H9 (cell line): ENCODE measurements around the gene GRIK4. TPM values are rescaled to one million over a fixed set of nuclear protein-coding genes. Genes with fewer than 3 reads are reported as not detected.

Experiments used
- DNase-seq: peaks from one replicate; pipeline ENCODE4 v3.0.0-alpha.2; 2017
- H2AFZ ChIP-seq: one replicate; pipeline ENCODE4 v1.6.1; 2013; ENCODE audit warnings: mild to moderate bottlenecking, low read length, control low read depth, moderate library complexity
- H2AK5ac ChIP-seq: 2 replicates; pipeline ENCODE4 v1.6.1; 2013; ENCODE audit warnings: low read length, control low read depth, mixed read lengths; ENCODE audit not compliant: insufficient read length
- H2BK120ac ChIP-seq: one replicate; pipeline ENCODE4 v1.6.1; 2013; ENCODE audit warnings: low read depth, mild to moderate bottlenecking, low read length, control low read depth, inconsistent platforms; ENCODE audit not compliant: poor library complexity, severe bottlenecking
- H2BK12ac ChIP-seq: 2 replicates; pipeline ENCODE4 v1.6.1; 2013; ENCODE audit warnings: low read length, control low read depth, mixed read lengths, low read depth; ENCODE audit not compliant: insufficient read length
- H2BK15ac ChIP-seq: 2 replicates; pipeline ENCODE4 v1.6.1; 2013; ENCODE audit warnings: low read depth, low read length, control low read depth
- H2BK20ac ChIP-seq: one replicate; pipeline ENCODE4 v1.6.1; 2013; ENCODE audit warnings: low read depth, mild to moderate bottlenecking, low read length, control low read depth, inconsistent platforms; ENCODE audit not compliant: poor library complexity, severe bottlenecking
- H2BK5ac ChIP-seq: 2 replicates; pipeline ENCODE4 v1.6.1; 2013; ENCODE audit warnings: low read length, control low read depth, mixed read lengths; ENCODE audit not compliant: insufficient read length
- H3K14ac ChIP-seq: 2 replicates; pipeline ENCODE4 v1.6.1; 2013; ENCODE audit warnings: low read length, control low read depth; ENCODE audit not compliant: insufficient read depth
- H3K18ac ChIP-seq: 2 replicates; pipeline ENCODE4 v1.6.1; 2013; ENCODE audit warnings: low read depth, mild to moderate bottlenecking, mixed read lengths, low read length, control low read depth; ENCODE audit not compliant: insufficient read length
- H3K23ac ChIP-seq: 2 replicates; pipeline ENCODE4 v1.6.1; 2013; ENCODE audit warnings: low read length, control low read depth, mixed read lengths, low read depth; ENCODE audit not compliant: insufficient read length
- H3K23me2 ChIP-seq: 2 replicates; pipeline ENCODE4 v1.6.1; 2013; ENCODE audit warnings: low read depth, mild to moderate bottlenecking, mixed read lengths, low read length, control low read depth; ENCODE audit not compliant: insufficient read length, poor library complexity, severe bottlenecking
- H3K27ac ChIP-seq: 2 replicates; pipeline ENCODE4 v1.5.1; 2013; ENCODE audit warnings: low read length, control low read depth, mixed read lengths, low read depth; ENCODE audit not compliant: insufficient read length
- H3K27me3 ChIP-seq: 2 replicates; pipeline ENCODE4 v1.6.1; 2013; ENCODE audit warnings: low read length, control low read depth, inconsistent platforms; ENCODE audit not compliant: insufficient read depth
- H3K4ac ChIP-seq: 2 replicates; pipeline ENCODE4 v1.6.1; 2013; ENCODE audit warnings: low read depth, mild to moderate bottlenecking, control low read depth, inconsistent platforms, low read length, moderate library complexity
- H3K4me1 ChIP-seq: 2 replicates; pipeline ENCODE4 v1.6.1; 2013; ENCODE audit warnings: low read length, control low read depth, inconsistent platforms; ENCODE audit not compliant: insufficient read depth
- H3K4me2 ChIP-seq: 2 replicates; pipeline ENCODE4 v1.6.1; 2013; ENCODE audit warnings: low read length, control low read depth, mixed read lengths; ENCODE audit not compliant: insufficient read length, insufficient read depth
- H3K56ac ChIP-seq: 2 replicates; pipeline ENCODE4 v1.6.1; 2013; ENCODE audit warnings: low read depth, mild to moderate bottlenecking, mixed read lengths, low read length, control low read depth; ENCODE audit not compliant: insufficient read length
- H3K79me1 ChIP-seq: 2 replicates; pipeline ENCODE4 v1.6.1; 2013; ENCODE audit warnings: low read depth, mild to moderate bottlenecking, moderate library complexity, low read length, control low read depth, inconsistent platforms; ENCODE audit not compliant: insufficient read depth, poor library complexity, severe bottlenecking
- H3K79me2 ChIP-seq: 2 replicates; pipeline ENCODE4 v1.6.1; 2013; ENCODE audit warnings: low read length, control low read depth, inconsistent platforms; ENCODE audit not compliant: insufficient read depth
- H3K9ac ChIP-seq: 2 replicates; pipeline ENCODE4 v1.6.1; 2013; ENCODE audit warnings: low read length, control low read depth, mixed read lengths; ENCODE audit not compliant: insufficient read length; ENCODE audit errors: extremely low read depth
- H3K9me3 ChIP-seq: one replicate; pipeline ENCODE4 v1.6.1; 2013; ENCODE audit warnings: low read depth, low read length, inconsistent platforms; ENCODE audit not compliant: control insufficient read depth
- H3T11ph ChIP-seq: one replicate; pipeline ENCODE4 v1.6.1; 2013; ENCODE audit warnings: mild to moderate bottlenecking, low read length, control low read depth, inconsistent platforms
- H4K20me1 ChIP-seq: one replicate; pipeline ENCODE4 v1.6.1; 2013; ENCODE audit not compliant: control insufficient read depth, insufficient read length, insufficient read depth
- H4K5ac ChIP-seq: 2 replicates; pipeline ENCODE4 v1.6.1; 2013; ENCODE audit warnings: low read depth, mild to moderate bottlenecking, mixed read lengths, low read length, control low read depth; ENCODE audit not compliant: insufficient read length
- H4K8ac ChIP-seq: replicated peaks from 2 replicates; pipeline ENCODE4 v1.6.1; 2013; ENCODE audit warnings: low read length, control low read depth, mixed read lengths, low read depth; ENCODE audit not compliant: insufficient read length
- H4K91ac ChIP-seq: 2 replicates; pipeline ENCODE4 v1.6.1; 2013; ENCODE audit warnings: low read depth, mild to moderate bottlenecking, moderate library complexity, mixed read lengths, low read length, control low read depth; ENCODE audit not compliant: insufficient read length
- H3K27ac Mint-ChIP-seq, 3 experiments: 2 replicates in 2 of 3; 3 replicates in 1 of 3; pipeline ENCODE4 v1.8.0; 2020 to 2021; ENCODE audit warnings: mixed read lengths in 3 of 3, mild to moderate bottlenecking in 1 of 3, moderate library complexity in 1 of 3
- H3K27me3 Mint-ChIP-seq: 2 replicates; pipeline ENCODE4 v1.8.0; 2021; ENCODE audit warnings: low read depth, mild to moderate bottlenecking, moderate library complexity, mixed read lengths
- H3K36me3 Mint-ChIP-seq, 3 experiments: 2 replicates in 2 of 3; 3 replicates in 1 of 3; pipeline ENCODE4 v1.8.0; 2020 to 2021; ENCODE audit warnings: low read depth in 3 of 3, mixed read lengths in 3 of 3; ENCODE audit not compliant: insufficient read depth in 1 of 3
- H3K4me1 Mint-ChIP-seq, 2 experiments: 2 replicates each; pipeline ENCODE4 v1.8.0; 2020; ENCODE audit warnings: mixed read lengths in 2 of 2
- H3K4me3 Mint-ChIP-seq, 2 experiments: 2 replicates in 1 of 2; 3 replicates in 1 of 2; pipeline ENCODE4 v1.8.0; 2020 to 2021; ENCODE audit warnings: mild to moderate bottlenecking in 2 of 2, mixed read lengths in 2 of 2, moderate library complexity in 1 of 2
- H3K9me3 Mint-ChIP-seq, 2 experiments: 2 replicates in 1 of 2; 3 replicates in 1 of 2; pipeline ENCODE4 v1.8.0; 2020; ENCODE audit warnings: mild to moderate bottlenecking in 2 of 2, mixed read lengths in 2 of 2, moderate library complexity in 1 of 2
- CTCF ChIP-seq: fragments of 200-600 bp; sonication (generic); conservative IDR thresholded peaks from 3 replicates; pipeline ENCODE4 v1.8.0; 2021; ENCODE audit warnings: antibody characterized with exemption, mild to moderate bottlenecking
- WGBS: extraction: QIAGEN DNeasy Blood & Tissue Kit; methylation state at CpG from one replicate; pipeline ENCODE4 v1.1.7; 2013; ENCODE audit warnings: missing lambda C conversion rate, low lambda C conversion rate, mixed read lengths; ENCODE audit not compliant: insufficient read length; ENCODE audit errors: extremely low coverage; 5-methylcytosine and 5-hydroxymethylcytosine counted together
- total RNA-seq: library from RNA; stranded (reverse); gene quantifications from 2 replicates; pipeline ENCODE4 v1.2.1, GENCODE V29; 2021

Gene GRIK4
- total RNA-seq, 1 experiment from 2014 or later: 2.3 TPM

GRCh38 chr11:120746836-120747609 is 235.5 kb downstream of the GRIK4 start:
- H2BK12ac ChIP-seq: no peak overlapping the region
- no peak overlapping the region for H4K91ac ChIP-seq
- no peaks in the 10 kb centered on the region for H3K23me2 ChIP-seq
- no peak overlapping the region for H3K4me2 ChIP-seq
- H3K27ac ChIP-seq: no peak overlapping the region
- H3K27me3 ChIP-seq: no peaks in the 10 kb centered on the region
- Mint-ChIP-seq H3K9me3 (no peaks in the 10 kb centered on the region), H3K27me3 (peaks cover 1% of the 10 kb centered on the region), H3K4me1 (peaks cover 32 to 44% of the 10 kb centered on the region in 2 experiments), H3K27ac (no peak overlapping the region), H3K4me3 (no peak overlapping the region), H3K36me3 (no peaks in the 10 kb centered on the region)
- H4K8ac ChIP-seq: no peak overlapping the region
- no peaks in the 10 kb centered on the region for H3K79me1 ChIP-seq
- no peak overlapping the region for H2BK120ac ChIP-seq
- H3K18ac ChIP-seq: no peak overlapping the region
- no peak for DNase-seq
- TF ChIP-seq CTCF: no peak
- H2BK15ac ChIP-seq: no peak overlapping the region
- H2BK5ac ChIP-seq: no peak overlapping the region
- H3T11ph ChIP-seq: no peak overlapping the region
- H4K20me1 ChIP-seq: no peaks in the 10 kb centered on the region
- no peak overlapping the region for H3K9ac ChIP-seq
- H3K14ac ChIP-seq: no peak overlapping the region
- no peak overlapping the region for H4K5ac ChIP-seq
- H3K4me1 ChIP-seq: 0 out of 2 replicates have a peak, but pooled peaks cover 2% of the 10 kb centered on the region
- H3K4ac ChIP-seq: no peak overlapping the region
- no peak overlapping the region for H2AFZ ChIP-seq
- no peak overlapping the region for H2BK20ac ChIP-seq
- H2AK5ac ChIP-seq: no peak overlapping the region
- H3K9me3 ChIP-seq: no peaks in the 10 kb centered on the region
- no CpG with 5 or more reads among the region's 12 CpGs for WGBS
- no peak overlapping the region for H3K56ac ChIP-seq
- H3K79me2 ChIP-seq: no peaks in the 10 kb centered on the region
- no peak overlapping the region for H3K23ac ChIP-seq
